Measurements from ENCODE around the gene BRMS1.

BRMS1 gene

GRCh38 chr11:66328302-66329144, 16.4 kb downstream of the BRMS1 start:
- no peak overlapping the region for H3K4me3 ChIP-seq (ENCODE audit: low read depth, low read length)
- TF ChIP-seq CTCF (IDR thresholded peaks at IDR 0.05; ENCODE audit: control insufficient read depth, extremely low read depth, insufficient read depth): peak; percentile 93
- no peak for DNase-seq (ENCODE audit: low read depth)

- no peak overlapping the region for H3K4me3 ChIP-seq (ENCODE audit: low read depth, low read length)
- no peak for TF ChIP-seq CTCF (IDR thresholded peaks at IDR 0.05; ENCODE audit: control insufficient read depth, extremely low read depth, insufficient read depth)
- DNase-seq (ENCODE audit: low read depth): no peak
Observed at GRCh38 chr11:66328031-66328301, 16.9 kb downstream of the BRMS1 start.

GRCh38 chr11:66327171-66328030, 17.5 kb downstream of the BRMS1 start:
- no peak for DNase-seq (ENCODE audit: low read depth)
- no peak for TF ChIP-seq CTCF (IDR thresholded peaks at IDR 0.05; ENCODE audit: control insufficient read depth, extremely low read depth, insufficient read depth)
- H3K4me3 ChIP-seq (ENCODE audit: low read depth, low read length): no peak overlapping the region

- TF ChIP-seq CTCF (IDR thresholded peaks at IDR 0.05; ENCODE audit: control insufficient read depth, extremely low read depth, insufficient read depth): no peak
- DNase-seq (ENCODE audit: low read depth): no peak
- H3K4me3 ChIP-seq (ENCODE audit: low read depth, low read length): no peak overlapping the region
Observed at GRCh38 chr11:66326261-66327111, 18.4 kb downstream of the BRMS1 start.

- no peak for DNase-seq (ENCODE audit: low read depth)
- no peak for TF ChIP-seq CTCF (IDR thresholded peaks at IDR 0.05; ENCODE audit: control insufficient read depth, extremely low read depth, insufficient read depth)
- H3K4me3 ChIP-seq (ENCODE audit: low read depth, low read length): no peak overlapping the region
Observed at GRCh38 chr11:66325263-66325671, 19.6 kb downstream of the BRMS1 start.

- H3K4me3 ChIP-seq (ENCODE audit: low read depth, low read length): no peak overlapping the region
- TF ChIP-seq CTCF (IDR thresholded peaks at IDR 0.05; ENCODE audit: control insufficient read depth, extremely low read depth, insufficient read depth): no peak
- no peak for DNase-seq (ENCODE audit: low read depth)
Observed at GRCh38 chr11:66324664-66325063, 20.2 kb downstream of the BRMS1 start.

All from LNCaP clone FGC (cell line).